ENCODE measurements around the gene YBX2.
A peak's percentile ranks its signal among the peaks of the same experiment; 100 is the strongest.

The YBX2 gene

DNA sequence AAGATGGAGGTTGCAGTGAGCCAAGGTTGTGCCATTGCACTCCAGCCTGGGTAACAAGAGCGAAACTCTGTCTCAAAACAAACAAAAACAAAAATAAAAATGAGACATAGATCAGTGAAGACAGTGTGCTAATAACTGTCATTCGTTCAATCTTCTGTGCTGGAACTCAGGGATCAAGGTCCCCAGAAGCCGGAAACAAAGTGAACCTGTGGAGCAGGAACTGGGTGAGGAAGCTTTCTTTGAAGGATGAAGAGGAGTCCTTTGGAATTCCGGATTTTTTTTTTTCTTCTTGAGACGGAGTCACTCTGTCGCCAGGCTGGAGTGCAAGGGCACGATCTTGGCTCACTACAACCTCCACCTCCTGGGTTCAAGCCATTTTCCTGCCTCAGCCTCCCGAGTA, 15.0 kb downstream of the YBX2 start:
- DNase-seq (ENCODE audit: low read depth in 1 of 2, low spot score in 1 of 2), result no peak

- DNase-seq (ENCODE audit: low read depth in 1 of 2, low spot score in 1 of 2), result no peak
These were observed 27.7 kb downstream of the YBX2 start for GRCh38 chr17:7266784-7267183.

- DNase-seq (ENCODE audit: low read depth in 1 of 2, low spot score in 1 of 2), result no peak
These were observed 30.7 kb downstream of the YBX2 start for GRCh38 chr17:7263801-7264078.

- no peak for DNase-seq (ENCODE audit: low read depth in 1 of 2, low spot score in 1 of 2)
These were observed 31.3 kb downstream of the YBX2 start for GRCh38 chr17:7262935-7263800.

DNA sequence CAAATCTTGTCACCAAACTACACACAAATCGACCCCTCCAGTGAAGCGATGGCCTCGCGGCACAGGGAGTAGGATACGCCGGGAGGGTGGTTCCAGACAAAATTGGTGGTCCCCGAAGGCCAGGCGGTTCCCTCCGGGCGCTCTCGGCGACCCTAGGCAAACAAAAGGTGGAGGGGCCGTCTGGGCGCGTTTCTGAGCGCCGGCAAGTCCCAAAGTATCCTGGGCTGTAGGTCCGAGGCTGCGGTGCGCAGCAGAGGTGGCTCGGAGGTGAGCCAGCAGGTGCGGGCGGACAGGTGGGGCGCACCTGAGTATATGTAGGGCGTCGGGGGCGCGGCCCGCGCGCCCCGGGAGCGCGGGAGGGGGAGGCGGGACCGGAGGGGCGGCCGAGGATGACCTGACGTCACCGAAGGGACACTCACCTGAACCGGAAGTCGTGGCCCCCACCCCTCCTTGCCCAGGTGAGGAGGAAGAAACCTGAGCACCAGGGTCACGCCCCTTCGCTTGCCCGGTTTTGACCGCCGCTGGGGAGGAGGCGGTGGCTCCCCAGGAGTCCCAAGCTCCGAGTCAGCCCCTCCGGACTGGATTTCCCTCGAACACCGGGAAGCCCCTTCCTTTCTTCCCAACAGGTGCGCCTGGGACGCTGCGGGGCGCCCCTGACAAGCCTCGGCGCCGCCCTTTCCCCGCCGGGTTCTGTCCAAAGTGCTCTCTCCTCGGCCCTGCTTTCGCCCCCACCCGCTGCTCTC, 32.1 kb downstream of the YBX2 start, which contains the start of gene CLDN7:
TSS of gene CLDN7 (minus strand) at position 287 of the 743 bp plus-strand sequence. CDS start 435 bp downstream, outside the sequence.
- DNase-seq (ENCODE audit: low read depth in 1 of 2, low spot score in 1 of 2), result no peak

DNA sequence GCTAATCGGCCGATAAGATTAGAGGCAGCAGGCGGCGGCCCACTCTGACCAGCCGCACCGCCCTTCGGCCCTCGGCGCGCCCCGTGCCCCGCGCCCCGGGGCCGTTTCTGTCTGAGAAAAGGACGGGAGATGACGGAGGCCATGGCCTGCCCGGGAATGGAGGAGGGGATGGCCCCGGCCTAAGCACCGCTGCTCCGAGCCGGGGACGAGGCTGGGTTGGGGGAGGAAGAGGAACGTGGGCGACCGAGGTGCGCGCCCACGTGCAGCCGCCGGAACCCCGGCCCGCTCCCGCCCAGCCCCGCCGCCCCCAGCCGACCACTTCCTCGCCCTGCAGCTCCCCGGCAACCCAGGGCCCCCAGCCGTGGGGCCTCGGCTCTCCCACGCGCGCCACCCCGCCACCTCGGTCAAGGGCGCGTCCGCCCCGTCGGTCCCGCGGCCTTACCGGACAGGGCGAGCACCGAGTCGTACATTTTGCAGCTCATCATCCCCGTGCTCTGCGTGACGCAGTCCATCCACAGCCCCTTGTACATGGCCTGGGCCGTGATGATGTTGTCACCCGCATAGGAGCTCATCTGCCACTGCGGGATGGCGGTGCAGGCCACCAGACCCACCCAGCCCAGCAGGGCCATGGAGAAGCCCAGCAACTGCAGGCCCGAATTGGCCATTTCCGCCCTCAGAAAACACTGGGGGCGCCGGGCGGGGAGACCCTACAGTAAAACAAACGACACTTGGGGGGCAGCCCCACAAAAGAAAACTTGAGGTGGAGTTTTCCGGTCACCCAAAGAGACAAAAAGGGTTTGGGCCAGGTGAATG, 32.9 kb downstream of the YBX2 start:
- no peak for DNase-seq (ENCODE audit: low read depth in 1 of 2, low spot score in 1 of 2)

DNA sequence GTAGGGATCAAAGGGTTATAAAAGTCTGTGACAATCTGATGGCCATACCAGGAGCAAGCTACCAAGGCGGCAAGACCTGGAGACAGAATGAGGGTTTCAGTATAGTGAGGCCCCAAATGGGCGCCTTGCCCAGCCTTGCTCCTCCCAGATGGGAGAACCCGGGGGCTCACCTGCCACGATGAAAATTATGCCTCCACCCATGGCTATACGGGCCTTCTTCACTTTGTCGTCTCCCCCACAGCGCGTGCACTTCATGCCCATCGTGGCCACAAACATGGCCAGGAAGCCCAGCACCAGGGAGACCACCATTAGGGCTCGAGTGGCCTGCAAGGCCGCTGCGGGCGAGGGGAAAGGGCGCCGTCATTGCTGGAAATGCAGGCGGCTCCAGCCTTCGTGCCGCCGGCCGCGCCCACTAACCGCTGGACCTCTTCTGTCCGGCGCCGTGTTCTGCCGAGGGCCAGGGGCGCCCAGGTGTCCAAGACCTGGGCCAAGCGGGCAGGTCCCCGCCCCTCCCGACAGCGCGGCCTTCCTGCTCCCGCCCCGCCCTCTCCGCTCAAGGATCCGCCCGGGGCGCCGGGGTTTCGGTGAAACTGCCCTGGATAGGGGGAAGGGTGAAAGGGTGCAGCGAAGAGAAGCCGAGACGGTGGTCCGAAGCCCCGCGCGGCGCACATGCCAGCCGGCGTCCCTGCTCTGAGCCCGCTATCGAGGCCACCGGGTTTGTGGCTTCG, 33.6 kb downstream of the YBX2 start:
- DNase-seq (ENCODE audit: low read depth in 1 of 2, low spot score in 1 of 2), result no peak

- no peak for DNase-seq (ENCODE audit: low read depth in 1 of 2, low spot score in 1 of 2)
These were observed 34.3 kb downstream of the YBX2 start for GRCh38 chr17:7260151-7260550.

- no peak for DNase-seq (ENCODE audit: low read depth in 1 of 2, low spot score in 1 of 2)
These were observed 34.9 kb downstream of the YBX2 start for GRCh38 chr17:7259555-7259889.

GRCh38 chr17:7258731-7259554, 35.5 kb downstream of the YBX2 start:
- no peak for DNase-seq (ENCODE audit: low read depth in 1 of 2, low spot score in 1 of 2)

GRCh38 chr17:7256766-7257456, 37.5 kb downstream of the YBX2 start:
- DNase-seq (ENCODE audit: low read depth in 1 of 2, low spot score in 1 of 2), result no peak

DNA sequence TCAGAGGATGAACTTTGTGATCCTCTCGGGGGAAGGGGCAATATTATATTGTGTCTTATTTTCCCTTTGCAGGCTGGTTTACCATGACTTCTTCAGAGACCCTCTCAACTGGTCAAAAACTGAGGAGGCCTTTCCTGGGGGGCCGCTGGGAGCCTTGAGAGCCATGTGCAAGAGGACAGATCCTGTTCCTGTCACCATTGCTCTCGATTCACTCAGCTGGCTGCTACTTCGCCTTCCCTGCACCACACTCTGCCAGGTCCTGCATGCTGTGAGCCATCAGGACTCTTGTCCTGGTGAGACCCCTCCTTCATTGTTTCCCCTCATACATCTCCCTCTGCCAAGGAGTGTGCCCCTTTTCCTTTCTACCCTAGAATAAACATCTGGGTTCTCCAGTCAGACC, 39.9 kb downstream of the YBX2 start:
- no peak for DNase-seq (ENCODE audit: low read depth in 1 of 2, low spot score in 1 of 2)

- no peak for DNase-seq (ENCODE audit: low read depth in 1 of 2, low spot score in 1 of 2)
These were observed 41.4 kb downstream of the YBX2 start for GRCh38 chr17:7253082-7253481.

- DNase-seq (ENCODE audit: low read depth in 1 of 2, low spot score in 1 of 2), result peak; percentile 70 to 75
These were observed 42.0 kb downstream of the YBX2 start, which contains the start of gene ELP5 for GRCh38 chr17:7252176-7253043. ELP5 (plus strand) TSS chr17:7252215; CDS start chr17:7252551, 336 bp downstream.

- DNase-seq (ENCODE audit: low read depth in 1 of 2, low spot score in 1 of 2), result peak; percentile 96 to 99
These were observed 42.7 kb downstream of the YBX2 start, which contains the start of gene CTDNEP1 for GRCh38 chr17:7251661-7252175. CTDNEP1 (minus strand) TSS chr17:7251734; CDS start chr17:7251296, 438 bp downstream.

DNA sequence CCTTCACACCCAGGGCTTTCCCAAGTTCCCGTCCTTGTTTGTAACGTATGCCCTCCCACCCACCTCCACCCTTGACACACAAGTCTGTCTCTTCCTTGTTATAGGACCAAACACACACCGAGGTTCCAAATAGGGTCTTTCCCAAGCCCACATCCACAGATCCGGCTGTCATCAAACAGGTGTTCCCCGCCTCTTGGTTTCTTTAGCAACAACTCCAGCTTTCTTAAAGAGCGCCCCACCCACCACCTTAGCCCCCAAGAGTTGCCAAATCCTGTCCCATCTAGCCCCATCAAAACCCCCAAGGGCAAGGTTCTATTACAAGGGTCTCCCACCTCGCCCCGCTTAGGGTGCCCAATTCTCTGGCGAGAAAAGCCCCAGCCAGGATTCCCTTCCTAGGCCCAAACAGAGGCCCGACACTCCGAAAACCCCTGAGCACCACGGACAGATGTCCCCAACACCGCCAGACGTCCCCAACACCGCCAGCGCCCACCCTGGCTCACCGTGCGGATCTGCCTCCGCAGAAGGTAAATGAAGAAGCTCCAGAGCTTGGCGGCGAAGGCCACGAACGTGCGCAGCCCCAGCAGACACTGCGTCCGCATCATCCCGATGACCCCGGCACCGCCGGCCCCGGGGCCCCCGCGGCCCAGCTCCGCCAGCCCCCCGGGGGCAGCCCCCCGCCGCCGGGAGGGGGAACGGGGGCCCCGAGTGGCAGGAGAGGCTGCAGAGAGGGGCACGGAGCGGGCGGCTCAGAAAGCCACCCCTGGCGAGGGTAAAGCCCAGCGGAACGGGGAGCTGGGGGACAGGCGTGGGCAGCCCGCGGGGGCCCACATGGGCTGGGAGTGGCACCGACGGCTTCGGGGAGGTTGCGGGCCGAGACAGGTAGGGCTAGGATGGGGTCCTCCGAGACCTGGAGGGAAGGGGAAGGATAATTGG, 43.5 kb downstream of the YBX2 start:
- DNase-seq (ENCODE audit: low read depth in 1 of 2, low spot score in 1 of 2), result no peak

- no peak for DNase-seq (ENCODE audit: low read depth in 1 of 2, low spot score in 1 of 2)
These were observed 44.6 kb downstream of the YBX2 start for GRCh38 chr17:7249830-7250229.

Measured in activated T-helper 1 cell treated with anti-CD3 and anti-CD28 coated beads, Interleukin-2, amount 50 U/mL, for 16 hours (primary cell).